Stimulated activated CD4-positive, alpha-beta T cell treated with anti-CD3 and anti-CD28 coated beads, Interleukin-4, amount 100 ng/mL, for 4 hours (primary cell): ENCODE data around the gene CCSER2.
"Not testable (repeated sequence)": the region's sequence is repeated elsewhere in the genome, so short reads cannot be mapped to it uniquely, and the experiment has no call there.

Source experiments
- DNase-seq, 2 experiments: peaks; one replicate each; pipeline ENCODE4 v3.0.0-alpha.2; 2020

CCSER2 gene

GRCh38 chr10:84469470-84469869 is 141.1 kb downstream of the CCSER2 start:
- no peak for DNase-seq

GRCh38 chr10:84473136-84473535 is 144.7 kb downstream of the CCSER2 start:
- DNase-seq, result no peak

- no peak for DNase-seq
Measured at GRCh38 chr10:84477398-84478128, 149.2 kb downstream of the CCSER2 start.

- no peak for DNase-seq
Measured at GRCh38 chr10:84478151-84478550, 149.8 kb downstream of the CCSER2 start.

GRCh38 chr10:84478679-84479078 is 150.3 kb downstream of the CCSER2 start:
- DNase-seq, result no peak

- DNase-seq, result no peak
Measured at GRCh38 chr10:84484541-84484940, 156.2 kb downstream of the CCSER2 start.

- DNase-seq, result no peak
Measured at GRCh38 chr10:84493361-84493760, 165.0 kb downstream of the CCSER2 start.

GRCh38 chr10:84493951-84494848 is 165.8 kb downstream of the CCSER2 start:
- DNase-seq, result no peak

GRCh38 chr10:84494849-84495180 is 166.4 kb downstream of the CCSER2 start:
- DNase-seq, result no peak

GRCh38 chr10:84497978-84498377 is 169.6 kb downstream of the CCSER2 start:
- DNase-seq, result no peak

GRCh38 chr10:84499039-84499438 is 170.7 kb downstream of the CCSER2 start:
- not testable (repeated sequence) for DNase-seq

- DNase-seq, result no peak
Measured at GRCh38 chr10:84499846-84500245, 171.5 kb downstream of the CCSER2 start.

GRCh38 chr10:84510121-84510520 is 181.7 kb downstream of the CCSER2 start:
- no peak for DNase-seq

- DNase-seq, result no peak
Measured at GRCh38 chr10:84511106-84511505, 182.7 kb downstream of the CCSER2 start.

GRCh38 chr10:84511709-84512285 is 183.4 kb downstream of the CCSER2 start:
- DNase-seq, result no peak

- DNase-seq, result no peak
Measured at GRCh38 chr10:84517554-84517953, 189.2 kb downstream of the CCSER2 start.

- no peak for DNase-seq
Measured at GRCh38 chr10:84519235-84519634, 190.8 kb downstream of the CCSER2 start.

GRCh38 chr10:84521013-84521412 is 192.6 kb downstream of the CCSER2 start:
- DNase-seq, result no peak

GRCh38 chr10:84521468-84521867 is 193.1 kb downstream of the CCSER2 start:
- no peak for DNase-seq

GRCh38 chr10:84522612-84523462 is 194.4 kb downstream of the CCSER2 start:
- no peak for DNase-seq

GRCh38 chr10:84523526-84523925 is 195.1 kb downstream of the CCSER2 start:
- no peak for DNase-seq

- no peak for DNase-seq
Measured at GRCh38 chr10:84524435-84524834, 196.0 kb downstream of the CCSER2 start.
